Measurements from ENCODE around the gene CSTPP1.

Gene CSTPP1, protein sequence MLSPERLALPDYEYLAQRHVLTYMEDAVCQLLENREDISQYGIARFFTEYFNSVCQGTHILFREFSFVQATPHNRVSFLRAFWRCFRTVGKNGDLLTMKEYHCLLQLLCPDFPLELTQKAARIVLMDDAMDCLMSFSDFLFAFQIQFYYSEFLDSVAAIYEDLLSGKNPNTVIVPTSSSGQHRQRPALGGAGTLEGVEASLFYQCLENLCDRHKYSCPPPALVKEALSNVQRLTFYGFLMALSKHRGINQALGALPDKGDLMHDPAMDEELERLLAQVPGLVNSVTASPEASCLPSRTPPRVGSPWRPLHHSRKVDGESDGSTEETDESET

DNA sequence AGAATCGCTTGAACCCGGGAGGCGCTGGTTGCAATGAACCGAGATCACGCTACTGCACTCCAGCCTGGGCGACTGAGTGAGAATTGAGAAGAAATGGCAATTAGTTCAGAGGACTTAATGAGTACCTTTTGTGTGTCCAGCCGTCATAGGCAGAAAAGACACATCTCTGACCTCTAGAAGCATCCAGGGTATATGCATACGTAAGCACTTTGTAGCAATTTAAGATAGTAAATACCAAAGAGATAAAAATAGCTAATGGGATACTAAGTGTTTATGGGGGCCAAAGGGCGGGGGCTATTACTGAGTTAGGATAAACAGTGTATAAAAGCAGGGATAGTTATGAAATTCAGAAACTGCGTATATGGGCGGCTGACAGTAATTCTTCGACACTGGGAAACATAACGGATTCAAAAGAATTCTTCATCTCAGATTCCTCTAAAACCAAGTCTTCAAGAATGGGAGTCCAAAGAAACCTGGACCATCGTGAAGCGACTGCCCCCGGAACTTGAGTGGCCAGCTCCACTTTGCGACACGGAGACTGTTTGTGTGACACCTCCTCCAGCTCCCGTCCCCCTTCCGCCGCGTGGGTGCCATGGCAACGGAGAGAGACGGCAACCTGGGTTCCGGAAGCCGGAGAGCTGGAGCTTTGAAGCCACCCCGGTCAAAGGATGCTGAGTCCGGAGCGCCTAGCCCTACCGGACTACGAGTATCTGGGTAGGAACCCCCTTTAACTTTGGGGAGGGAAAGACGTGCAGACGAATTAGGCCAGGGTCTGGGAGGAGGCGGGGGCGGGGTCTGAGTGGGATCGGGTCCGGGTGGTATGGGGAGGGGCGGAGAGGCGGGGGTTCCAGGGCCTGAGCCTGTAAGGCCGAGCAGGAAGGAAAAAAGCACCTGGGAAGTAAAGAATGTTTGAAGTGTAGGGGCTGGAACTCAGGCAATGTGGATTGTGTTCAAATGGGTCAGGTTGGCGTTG, at the start of gene CSTPP1:
Gene CSTPP1, plus strand, starts transcription at position 624 of the 973 bp plus-strand sequence. Its CDS starts 45 bp downstream, at position 669.
- peak; percentile 92 for DNase-seq (ENCODE audit: low read depth)

DNA sequence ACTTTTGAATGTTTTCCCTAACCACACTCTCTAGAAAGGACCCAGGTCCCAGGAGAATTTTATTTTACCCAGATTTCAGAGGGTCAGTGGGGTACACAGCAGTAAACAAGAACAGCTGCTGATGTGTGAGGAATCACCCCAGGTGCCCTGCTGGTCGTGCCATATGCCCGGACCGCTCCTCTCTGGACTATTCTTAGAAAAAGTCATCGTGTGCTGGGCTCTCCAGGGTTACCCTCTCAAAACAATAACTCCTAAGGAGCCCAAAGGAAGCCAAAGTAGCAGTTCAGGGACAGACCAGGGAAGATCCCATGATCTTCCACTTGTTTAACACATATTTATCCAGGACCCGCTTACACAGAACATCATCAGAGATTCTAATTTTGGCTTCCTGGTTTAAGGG, 47.9 kb upstream of the CSTPP1 start:
- no peak for DNase-seq (ENCODE audit: low read depth)

DNA sequence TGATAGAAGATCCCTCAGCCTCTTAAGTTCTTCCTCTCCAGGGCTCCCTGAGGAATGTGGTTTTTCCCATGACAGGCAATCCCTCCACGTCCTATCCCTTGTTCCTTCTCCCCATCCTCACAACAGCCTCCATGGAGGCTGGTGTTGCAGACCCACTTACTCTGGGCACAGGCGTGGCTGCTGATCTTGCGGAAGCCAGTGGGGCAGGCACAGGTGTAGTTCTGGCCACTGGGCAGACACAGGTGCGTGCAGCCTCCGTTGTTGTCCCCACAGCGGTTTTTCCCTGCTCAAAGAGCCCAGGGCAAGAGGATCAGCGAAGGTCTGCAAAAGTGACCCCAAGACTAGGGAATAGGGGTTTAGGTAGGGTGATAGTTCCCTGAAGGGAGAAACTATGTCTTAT, 47.3 kb upstream of the CSTPP1 start:
- no peak for DNase-seq (ENCODE audit: low read depth)

DNA sequence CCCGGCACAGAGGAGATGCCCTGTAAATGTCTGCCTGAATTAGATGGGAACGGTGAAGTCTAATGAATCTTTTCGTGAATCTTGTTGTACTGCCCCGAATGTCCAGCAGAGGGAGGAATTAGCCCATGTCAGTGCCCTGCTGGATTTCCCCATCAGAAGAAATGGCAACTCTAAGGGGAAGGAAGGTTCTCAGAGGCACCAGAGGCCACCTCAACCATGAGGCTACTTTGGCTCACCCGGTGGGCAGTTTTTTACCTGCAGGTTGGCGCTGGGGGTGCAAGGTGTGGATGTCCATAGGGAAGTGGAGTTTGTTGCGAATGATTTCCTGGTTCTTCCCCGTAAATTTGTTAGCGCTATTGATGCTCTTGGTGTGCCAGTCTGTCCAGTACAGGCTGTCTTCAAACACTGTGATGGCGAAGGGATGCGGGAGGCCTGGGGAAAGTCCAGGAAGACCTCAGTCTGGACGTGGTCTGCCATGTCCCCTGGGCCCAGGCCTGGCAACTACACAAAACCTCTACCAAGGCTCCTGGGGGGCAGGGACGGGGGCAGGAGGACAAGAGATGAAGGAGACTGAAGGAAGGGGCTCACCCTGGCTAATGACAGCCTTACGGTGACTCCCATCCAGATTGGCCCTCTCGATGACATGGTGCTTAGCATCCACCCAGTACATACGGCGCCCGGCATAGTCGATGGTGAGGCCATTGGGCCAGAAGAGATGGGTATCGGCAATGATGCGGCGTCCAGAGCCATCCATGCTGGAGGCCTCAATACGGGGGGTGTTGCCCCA, 46.7 kb upstream of the CSTPP1 start:
- peak; percentile 70 for DNase-seq (ENCODE audit: low read depth)

DNA sequence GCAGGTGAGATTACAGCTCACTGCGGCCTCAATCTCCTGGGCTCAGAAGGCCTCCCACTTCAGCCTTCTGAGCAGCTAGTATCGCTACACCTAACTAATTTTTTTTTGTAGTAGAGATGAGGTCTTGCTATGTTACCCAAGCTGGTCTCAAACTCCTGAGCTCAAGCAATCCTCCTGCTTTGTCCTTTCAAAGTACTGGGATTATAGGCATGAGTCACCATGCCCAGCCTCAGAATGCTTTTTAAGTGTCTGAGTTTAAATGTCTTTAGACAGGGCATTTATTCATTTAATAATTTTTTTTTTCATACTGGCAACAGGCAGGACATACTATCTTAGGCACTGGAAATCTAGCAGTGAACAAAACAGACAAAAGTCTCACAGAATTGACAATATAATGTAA, 45.9 kb upstream of the CSTPP1 start:
- DNase-seq (ENCODE audit: low read depth), result no peak

DNA sequence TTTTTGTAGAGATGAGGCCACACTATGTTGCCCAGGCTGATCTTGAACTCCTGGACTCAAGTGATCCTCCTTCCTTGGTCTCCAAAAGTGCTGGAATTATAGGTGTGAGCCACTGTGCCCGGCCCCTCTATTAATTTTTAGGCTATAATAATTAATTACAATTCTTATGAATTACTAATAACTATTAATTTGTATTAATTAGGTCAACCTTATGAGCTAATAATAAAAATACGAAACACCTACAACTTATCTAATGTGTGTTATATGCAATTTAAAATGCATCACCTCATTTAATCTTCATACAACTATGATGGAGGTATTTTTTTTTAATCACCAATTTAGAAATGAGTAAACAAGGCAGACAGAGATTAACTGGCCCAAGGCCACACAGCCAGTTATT, 44.5 kb upstream of the CSTPP1 start:
- DNase-seq (ENCODE audit: low read depth), result no peak

DNA sequence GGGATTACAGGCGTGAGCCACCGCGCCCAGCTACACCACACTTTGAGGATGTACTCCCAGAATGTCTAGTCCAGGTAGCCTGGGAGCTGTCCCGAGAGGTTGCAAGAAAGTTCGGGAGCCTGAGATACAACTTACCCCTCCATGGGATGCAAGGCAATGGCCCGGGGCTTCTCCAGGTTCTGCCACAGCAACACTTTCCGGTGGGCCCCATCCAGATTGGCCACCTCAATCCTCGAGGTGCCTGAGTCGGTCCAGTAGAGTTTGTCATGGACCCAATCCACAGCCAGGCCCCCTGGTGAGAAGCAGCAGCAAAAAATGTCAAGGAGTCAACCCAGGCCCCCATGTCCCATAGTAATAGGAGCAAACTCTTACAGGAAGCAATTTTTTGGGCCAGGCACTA, 43.7 kb upstream of the CSTPP1 start:
- DNase-seq (ENCODE audit: low read depth), result no peak

DNA sequence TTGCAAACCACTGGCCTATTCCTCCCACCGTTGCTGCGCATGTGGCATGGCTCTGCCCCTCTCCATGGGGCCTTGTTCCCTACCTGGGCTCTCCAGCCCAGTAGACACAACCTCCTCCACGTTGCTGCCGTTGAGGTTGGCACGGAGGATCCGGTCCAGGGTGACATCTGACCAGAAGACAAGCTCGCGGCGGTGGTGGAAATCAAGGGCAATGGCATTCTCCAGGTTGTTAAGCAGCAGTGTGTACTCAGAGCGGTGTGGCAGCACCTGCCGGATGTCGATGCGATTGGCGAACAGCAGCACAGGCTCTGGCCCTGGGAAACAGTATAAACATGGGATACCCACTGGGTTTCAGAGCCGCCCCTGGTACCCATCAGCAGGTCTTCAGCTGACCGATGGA, 42.1 kb upstream of the CSTPP1 start:
- DNase-seq (ENCODE audit: low read depth), result no peak

DNA sequence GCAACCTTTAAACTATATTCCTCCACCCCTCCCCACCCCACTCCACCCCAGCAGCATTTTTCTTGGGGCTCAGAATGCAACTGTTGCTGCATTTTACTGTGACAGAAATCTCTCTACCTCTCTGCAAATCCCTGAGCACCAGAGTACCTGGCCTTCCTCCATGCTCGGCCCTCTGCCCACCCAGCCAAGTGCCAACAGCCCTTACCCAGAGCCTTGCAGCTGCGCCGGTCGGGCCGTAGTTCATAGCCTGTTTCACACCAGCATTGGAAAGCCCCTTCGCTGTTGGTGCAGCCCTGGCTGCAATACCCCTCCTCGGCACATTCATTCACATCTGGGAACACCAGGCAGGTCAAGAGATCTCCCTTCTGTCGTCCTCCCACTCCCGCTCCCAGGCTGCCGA, 41.6 kb upstream of the CSTPP1 start:
- no peak for DNase-seq (ENCODE audit: low read depth)

DNA sequence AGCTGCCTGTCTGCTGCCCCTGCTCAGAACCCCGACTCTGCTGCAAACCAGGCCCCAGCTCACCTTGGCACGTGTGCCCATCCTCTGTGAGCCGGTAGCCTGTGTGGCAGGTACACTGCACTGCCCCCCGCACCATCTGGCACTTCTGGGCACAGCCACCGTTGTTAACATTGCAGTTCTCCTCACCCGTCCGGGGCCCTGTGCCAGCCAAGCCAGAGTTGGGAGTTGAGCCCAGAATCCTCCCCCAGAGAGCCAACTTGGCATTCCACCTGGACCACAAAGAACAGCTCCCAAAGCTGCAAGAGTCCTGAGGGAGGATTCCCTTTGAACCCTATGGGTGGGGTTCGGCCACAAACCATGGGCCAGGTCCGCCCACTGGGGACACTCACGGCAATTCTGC, 40.7 kb upstream of the CSTPP1 start:
- DNase-seq (ENCODE audit: low read depth), result no peak

DNA sequence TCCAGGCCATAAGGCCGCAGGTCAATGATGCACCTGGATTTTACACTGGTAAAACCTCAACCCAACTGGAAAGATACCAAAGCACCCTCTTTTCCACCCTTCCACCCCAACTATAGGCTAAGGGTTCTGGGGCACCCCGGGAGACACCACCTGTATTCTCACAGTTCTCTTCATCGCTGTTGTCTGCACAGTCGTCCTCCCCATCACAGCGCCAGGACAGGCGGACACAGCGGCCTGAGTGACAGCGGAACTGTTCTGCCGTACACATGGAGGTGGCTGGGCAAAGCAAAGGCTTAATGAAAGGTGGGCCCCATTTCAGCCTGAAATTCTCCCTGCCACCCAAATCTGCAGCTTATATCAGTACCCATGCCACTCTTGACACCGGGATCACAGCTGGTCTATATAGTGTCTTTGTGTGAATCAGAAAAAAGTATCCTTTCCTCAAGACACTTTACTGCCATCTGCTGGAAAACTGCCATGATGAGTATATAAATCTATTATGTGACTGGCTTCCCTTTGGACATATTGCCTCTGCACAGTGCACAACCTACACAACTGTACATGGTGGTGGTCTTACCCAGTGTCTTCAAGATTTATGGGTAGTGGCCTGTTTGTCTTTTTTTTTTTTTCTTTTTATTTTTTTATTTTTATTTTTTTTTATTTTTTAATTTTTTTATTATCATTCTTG, 39.7 kb upstream of the CSTPP1 start:
- no peak for DNase-seq (ENCODE audit: low read depth)

DNA sequence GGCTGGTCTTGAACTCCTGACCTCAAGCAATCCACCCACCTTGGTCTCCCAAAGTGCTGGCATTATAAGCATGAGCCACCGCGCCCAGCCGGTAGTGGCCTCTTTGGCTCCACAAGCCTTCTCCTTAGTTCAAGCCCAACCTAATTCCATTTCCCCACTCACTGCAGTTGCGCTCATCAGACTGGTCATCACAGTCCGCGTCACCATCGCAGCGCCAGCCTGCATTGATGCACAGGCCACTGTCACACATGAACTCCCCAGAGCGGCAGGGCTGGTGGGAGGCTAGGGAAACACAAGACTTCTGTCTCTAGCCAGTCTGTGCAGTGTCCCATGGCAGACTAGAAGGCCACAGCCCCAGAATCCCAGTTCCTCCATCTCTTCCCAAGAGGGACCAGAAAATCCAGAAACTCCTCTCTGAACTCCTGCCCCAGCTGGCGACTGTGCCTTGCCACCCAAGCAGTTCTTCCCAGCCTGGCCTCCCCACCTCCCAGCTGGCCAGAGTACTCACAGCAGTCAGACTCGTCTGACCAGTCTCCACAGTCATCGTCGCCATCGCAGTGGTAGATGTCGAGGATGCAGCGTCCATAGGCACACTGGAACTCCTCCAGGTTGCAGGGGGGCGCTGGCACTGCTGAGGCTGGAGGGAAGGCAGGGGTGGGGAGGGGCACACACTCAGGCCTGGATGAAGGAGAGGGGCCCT, 38.0 kb upstream of the CSTPP1 start:
- DNase-seq (ENCODE audit: low read depth), result no peak

DNA sequence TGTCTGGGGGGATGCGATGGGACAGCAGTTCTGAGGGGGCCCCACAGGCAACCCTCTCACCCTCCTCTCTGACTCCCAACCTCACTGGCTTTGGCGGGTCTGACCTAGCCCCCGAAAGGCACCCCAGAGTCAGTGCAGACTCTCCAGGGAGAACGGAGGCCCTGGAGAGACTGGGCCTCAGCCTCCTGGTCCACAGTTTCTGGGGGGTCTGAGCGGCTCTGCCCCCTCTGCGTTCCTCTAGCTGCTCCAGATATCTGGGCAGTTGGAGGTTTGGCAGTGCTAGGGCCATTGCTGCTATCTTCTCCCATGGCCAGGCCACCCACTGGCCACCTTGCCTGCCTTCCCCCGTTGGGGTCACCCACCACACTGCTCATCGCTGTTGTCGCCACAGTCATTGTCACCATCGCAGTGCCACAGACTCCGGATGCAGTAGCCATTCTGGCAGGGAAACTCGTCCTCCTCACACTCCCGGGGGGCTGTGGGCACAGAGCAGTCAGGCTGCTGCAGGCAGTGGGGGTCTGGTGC, 37.0 kb upstream of the CSTPP1 start:
- no peak for DNase-seq (ENCODE audit: low read depth)

DNA sequence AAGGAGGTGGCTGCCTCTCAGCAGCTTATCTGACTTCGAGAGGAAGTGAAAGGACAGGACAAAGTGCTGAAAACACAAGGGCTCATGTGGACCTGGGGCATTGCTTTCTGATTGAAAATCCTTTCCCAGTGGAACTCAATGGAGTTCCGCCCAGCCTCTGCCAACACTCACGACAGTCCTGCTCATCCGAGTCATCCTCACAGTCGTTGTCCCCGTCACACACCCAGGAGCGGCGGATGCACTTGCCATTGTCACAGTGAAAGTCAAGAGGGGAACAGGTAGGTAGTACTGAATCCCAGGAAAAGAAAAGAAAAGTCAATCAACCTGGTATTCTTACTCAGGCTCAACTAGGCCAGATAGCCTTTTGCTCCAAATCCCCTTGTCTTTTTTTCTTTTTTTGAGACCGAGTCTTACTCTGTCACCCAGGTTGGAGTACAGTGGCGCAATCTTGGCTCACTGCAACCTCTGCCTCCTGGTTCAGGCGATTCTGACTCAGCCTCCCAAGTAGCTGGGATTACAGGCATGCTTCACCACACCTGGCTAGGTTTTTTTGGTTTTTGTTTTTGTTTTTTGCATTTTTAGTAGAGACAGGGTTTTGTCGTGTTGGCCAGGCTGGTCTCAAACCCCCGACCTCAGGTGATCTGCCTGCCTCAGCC, 36.3 kb upstream of the CSTPP1 start:
- DNase-seq (ENCODE audit: low read depth), result no peak

DNA sequence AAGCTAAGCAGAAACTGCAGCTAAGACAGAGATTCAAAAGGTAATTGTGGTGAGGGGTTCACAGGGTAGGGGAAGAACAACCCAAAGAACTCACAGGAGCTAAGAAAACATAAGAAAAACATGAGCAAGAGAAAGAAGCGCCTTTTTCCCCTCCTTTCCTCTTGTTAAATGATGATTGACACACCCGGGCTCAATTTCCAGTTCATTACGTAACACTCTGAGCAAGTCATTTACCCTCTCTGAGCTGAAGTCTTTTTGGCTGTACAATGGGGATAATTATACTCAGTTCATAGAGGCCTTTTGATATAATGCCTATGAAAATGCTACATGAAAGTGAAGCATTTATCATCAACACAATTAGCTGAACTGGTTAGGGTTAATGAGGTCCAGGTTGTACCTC, 35.4 kb upstream of the CSTPP1 start:
- DNase-seq (ENCODE audit: low read depth), result no peak

DNA sequence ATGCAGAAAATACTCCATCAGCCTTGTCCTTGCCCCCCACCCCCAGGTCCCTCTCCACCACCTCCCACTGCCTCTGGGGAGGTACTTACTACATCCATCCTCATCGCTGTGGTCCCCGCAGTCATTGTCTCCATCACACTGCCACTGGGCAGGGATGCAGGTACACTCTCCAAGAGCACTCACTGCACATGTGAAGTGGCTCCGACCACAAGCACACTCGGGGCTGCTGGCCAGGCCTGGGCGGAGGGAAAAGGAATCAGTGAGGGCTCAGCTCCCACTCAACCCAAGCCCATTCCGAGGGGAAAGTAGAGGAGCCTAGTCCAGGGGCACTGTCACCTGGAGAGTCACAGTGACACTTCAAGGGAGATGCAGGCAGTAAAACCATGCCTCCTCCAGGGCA, 33.9 kb upstream of the CSTPP1 start:
- DNase-seq (ENCODE audit: low read depth), result no peak

DNA sequence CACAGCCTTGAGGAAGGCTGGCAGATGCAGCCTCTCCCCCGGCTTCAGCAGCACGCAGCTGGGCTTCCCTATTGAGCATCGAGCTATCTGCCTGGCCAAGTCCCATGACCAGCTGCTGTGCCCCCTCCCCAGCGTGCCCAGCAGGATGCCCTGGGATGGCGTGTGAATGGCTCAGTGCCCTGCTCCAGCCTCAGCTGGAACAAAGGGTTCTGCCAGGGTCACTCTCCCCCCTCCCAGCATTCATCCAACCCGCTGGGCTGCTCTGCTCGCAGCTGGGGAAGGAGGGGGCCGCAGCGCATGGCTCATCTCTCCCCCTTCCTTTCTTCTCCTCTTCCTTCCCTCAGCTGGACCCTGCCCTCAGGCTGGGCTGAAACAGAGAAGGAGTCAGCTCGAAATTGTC, 32.7 kb upstream of the CSTPP1 start:
- DNase-seq (ENCODE audit: low read depth), result no peak

DNA sequence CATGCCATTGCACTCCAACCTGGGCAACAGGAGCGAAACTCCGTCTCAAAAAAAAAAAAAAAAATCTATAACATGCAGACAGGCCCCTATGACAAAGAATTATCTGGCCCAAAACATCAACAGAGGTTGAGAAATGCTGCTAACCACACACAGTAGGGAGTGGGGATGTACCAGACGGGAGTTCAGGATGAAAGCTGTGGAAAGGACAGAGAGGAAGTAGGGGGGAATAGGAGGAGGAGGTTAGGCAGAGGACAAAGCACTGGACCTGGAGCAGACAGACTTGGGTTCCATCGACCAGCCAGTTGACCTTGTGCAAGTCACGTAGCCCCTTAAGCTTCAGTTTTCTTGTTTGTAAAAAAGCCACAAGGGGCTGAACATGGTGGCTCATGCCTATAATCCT, 30.8 kb upstream of the CSTPP1 start:
- no peak for DNase-seq (ENCODE audit: low read depth)

DNA sequence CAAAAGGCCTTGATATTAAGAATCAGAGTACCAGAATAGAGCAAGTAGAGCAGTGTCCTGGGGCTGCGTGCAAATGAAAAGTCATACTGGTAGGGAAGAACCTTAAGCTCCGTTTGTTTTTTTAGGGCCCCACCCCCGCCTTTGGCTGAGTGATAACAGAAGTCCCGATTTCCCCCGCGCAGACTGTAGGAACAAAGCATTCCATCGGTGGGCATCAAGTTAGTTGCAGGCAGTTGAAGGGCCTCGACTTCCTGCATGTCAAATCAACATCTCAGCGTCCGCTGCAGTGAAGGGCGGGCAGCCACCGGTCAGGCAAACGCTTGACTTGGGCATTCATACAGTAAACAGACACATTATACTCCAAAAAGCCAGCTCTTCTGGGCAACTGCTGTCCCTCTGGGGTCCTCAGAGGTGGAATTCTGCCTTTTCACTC, 29.9 kb upstream of the CSTPP1 start:
- DNase-seq (ENCODE audit: low read depth), result no peak

DNA sequence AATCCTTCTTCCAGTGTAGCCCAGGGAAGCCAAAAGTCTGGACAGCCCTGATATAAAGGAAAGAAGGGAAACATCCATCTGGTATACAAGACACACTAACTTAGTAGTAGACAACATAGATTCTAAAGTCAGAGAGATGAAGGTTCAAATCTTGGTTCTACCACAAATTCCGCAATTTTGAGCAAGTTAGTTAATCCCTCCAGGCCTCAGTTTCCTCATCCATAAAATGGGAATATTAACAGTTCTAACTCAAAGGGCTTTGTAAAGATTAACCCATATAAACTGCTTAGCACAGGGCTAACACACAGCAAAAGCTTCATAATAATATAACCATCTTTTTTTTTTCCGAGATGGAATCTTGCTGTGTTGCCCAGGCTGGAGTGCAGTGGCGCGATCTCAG, 29.0 kb upstream of the CSTPP1 start:
- DNase-seq (ENCODE audit: low read depth), result no peak

Data from activated gamma-delta T cell treated with anti-CD3 and anti-CD28 coated beads, Interleukin-2, amount 50 U/mL, for 16 hours (primary cell).